GM12878 (cell line): ENCODE results near the gene LRRC3C. TPM values are rescaled to one million over a fixed set of nuclear protein-coding genes. Genes with fewer than 3 reads are reported as not detected.
A peak's percentile ranks its signal among the peaks of the same experiment; 100 is the strongest.

Experiments used
- BMI1 ChIP-seq: fragments of 450-650 bp; IDR thresholded peaks from 2 replicates; pipeline ENCODE4 v1.6.1; 2016; ENCODE audit warnings: mild to moderate bottlenecking, moderate library complexity, borderline replicate concordance
- CEBPB ChIP-seq, 2 experiments: fragments of 150-350 bp in 1 of 2; IDR thresholded peaks; 2 replicates each; pipeline ENCODE4 v1.6.1; 2012 to 2014; ENCODE audit warnings: low read depth in 2 of 2, low read length in 2 of 2, borderline replicate concordance in 1 of 2, inconsistent platforms in 1 of 2
- EP300 ChIP-seq, 2 experiments: fragments of 150-350 bp in 1 of 2; IDR thresholded peaks; 2 replicates each; pipeline ENCODE4 v1.6.1; 2011 to 2012; ENCODE audit warnings: low read depth in 2 of 2, low read length in 2 of 2, borderline replicate concordance in 1 of 2, improper control_type of control experiment in 1 of 2, inconsistent platforms in 1 of 2; ENCODE audit not compliant: control insufficient read depth in 1 of 2
- IKZF1 ChIP-seq: fragments of 450-650 bp; conservative IDR thresholded peaks from 2 replicates; pipeline ENCODE4 v1.6.1; 2017; ENCODE audit warnings: antibody characterized with exemption, mild to moderate bottlenecking
- KLF5 ChIP-seq: fragments of 450-650 bp; IDR thresholded peaks from 2 replicates; pipeline ENCODE4 v1.6.1; 2014; ENCODE audit warnings: mild to moderate bottlenecking; ENCODE audit not compliant: partially characterized antibody
- NR2C2 ChIP-seq: IDR thresholded peaks from 2 replicates; pipeline ENCODE4 v1.6.1; 2011; ENCODE audit warnings: borderline replicate concordance, low read depth; ENCODE audit not compliant: control insufficient read depth, insufficient read length
- POU2F2 ChIP-seq: IDR thresholded peaks from 3 replicates; pipeline ENCODE4 v1.6.1; 2011; ENCODE audit warnings: low read depth, mild to moderate bottlenecking, low read length, borderline replicate concordance
- RBBP5 ChIP-seq: fragments of 200-600 bp; sonication (generic); conservative IDR thresholded peaks from 2 replicates; pipeline ENCODE4 v1.6.1; 2016
- SIN3A ChIP-seq: IDR thresholded peaks from 2 replicates; pipeline ENCODE4 v1.6.1; 2012; ENCODE audit warnings: low read depth, low read length, improper control_type of control experiment
- ZNF217 ChIP-seq: fragments of 450-650 bp; IDR thresholded peaks from 2 replicates; pipeline ENCODE4 v1.6.1; 2017; ENCODE audit warnings: antibody characterized with exemption, mild to moderate bottlenecking
- ZNF384 ChIP-seq: IDR thresholded peaks from 2 replicates; pipeline ENCODE4 v1.6.1; 2012; ENCODE audit warnings: low read depth, mild to moderate bottlenecking, low read length, improper control_type of control experiment, borderline replicate concordance
- polyA plus RNA-seq, 11 experiments: library from polyadenylated mRNA; depleted of rRNA in 4 of 11; unstranded in 6 of 11; stranded (reverse) in 5 of 11; fragments of >200 nt; fragmentation: Nextera tagmentation in 4 of 11; fragmentation: Illumina TruSeq in 1 of 11; extraction: Ambion mirVana in 4 of 11; extraction: Trizol in 1 of 11; gene quantifications; 1 replicate in 1 of 11; 2 replicates in 10 of 11; pipeline versions ENCODE4 v1.2.1 to v1.2.3, GENCODE V29; 2011 to 2016; ENCODE audit warnings: inconsistent platforms in 2 of 11, missing spikeins in 2 of 11, low read depth in 1 of 11
- total RNA-seq, 4 experiments: library from RNA; depleted of rRNA in 3 of 4; stranded (reverse); fragments of >200 nt in 3 of 4; fragmentation: Illumina TruSeq in 1 of 4; extraction: Trizol in 1 of 4; gene quantifications; 2 replicates each; pipeline versions ENCODE4 v1.2.1 to v1.2.3, GENCODE V29; 2013 to 2021
- TF ChIP-seq, protein P1 (sequence below): fragments of 450-650 bp; formaldehyde crosslinking; IDR thresholded peaks from 2 replicates; pipeline ENCODE4 v1.4.0; 2020; ENCODE audit warnings: mild to moderate bottlenecking, moderate library complexity
- TF ChIP-seq, protein P2 (sequence below): fragments of 450-650 bp; IDR thresholded peaks from 2 replicates; pipeline ENCODE4 v1.6.1; 2014; ENCODE audit warnings: mild to moderate bottlenecking
- TF ChIP-seq, protein P3 (sequence below): IDR thresholded peaks from 2 replicates; pipeline ENCODE4 v1.6.1; 2012; ENCODE audit warnings: improper control_type of control experiment, low read depth, low read length; ENCODE audit not compliant: insufficient replicate concordance
- TF ChIP-seq, protein P4 (sequence below): fragments of 450-650 bp; IDR thresholded peaks from 2 replicates; pipeline ENCODE4 v1.6.1; 2017; ENCODE audit warnings: antibody characterized with exemption, mild to moderate bottlenecking, moderate library complexity

The LRRC3C gene
- total and polyA plus RNA-seq, 10 of the 15 experiments (the other 5 are each of a cell fraction or from before 2014, with no cell fraction given) = not detected

DNA sequence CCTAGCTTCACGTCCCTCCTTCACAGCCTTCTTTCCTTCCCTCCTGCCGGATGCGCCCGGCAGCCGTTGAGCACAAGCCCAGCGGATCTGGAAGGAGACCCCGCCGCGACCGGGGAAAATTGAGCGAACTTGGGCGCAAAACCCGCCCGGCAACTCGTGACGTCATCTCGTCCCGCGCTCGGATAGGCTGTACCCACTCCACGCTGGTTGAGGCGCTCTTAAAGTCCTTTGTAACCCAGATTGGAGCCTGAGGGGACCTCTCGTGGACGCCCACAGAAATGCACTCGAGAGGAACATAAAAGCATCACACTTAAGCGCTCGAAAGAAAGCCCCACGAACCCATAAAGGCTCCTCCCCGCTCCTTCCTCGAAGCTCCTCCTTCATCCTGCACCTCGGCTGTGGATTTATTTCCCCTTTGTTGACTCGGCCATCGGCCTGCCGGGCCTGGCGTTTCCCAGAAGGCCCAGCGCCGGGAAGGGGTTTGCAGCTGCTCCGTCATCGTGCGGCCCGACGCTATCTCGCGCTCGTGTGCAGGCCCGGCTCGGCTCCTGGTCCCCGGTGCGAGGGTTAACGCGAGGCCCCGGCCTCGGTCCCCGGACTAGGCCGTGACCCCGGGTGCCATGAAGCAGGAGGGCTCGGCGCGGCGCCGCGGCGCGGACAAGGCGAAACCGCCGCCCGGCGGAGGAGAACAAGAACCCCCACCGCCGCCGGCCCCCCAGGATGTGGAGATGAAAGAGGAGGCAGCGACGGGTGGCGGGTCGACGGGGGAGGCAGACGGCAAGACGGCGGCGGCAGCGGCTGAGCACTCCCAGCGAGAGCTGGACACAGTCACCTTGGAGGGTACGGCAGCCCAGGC, 53.0 kb downstream of the LRRC3C start, which contains the start of gene PSMD3 (continued):
- TF ChIP-seq, protein P1, sequence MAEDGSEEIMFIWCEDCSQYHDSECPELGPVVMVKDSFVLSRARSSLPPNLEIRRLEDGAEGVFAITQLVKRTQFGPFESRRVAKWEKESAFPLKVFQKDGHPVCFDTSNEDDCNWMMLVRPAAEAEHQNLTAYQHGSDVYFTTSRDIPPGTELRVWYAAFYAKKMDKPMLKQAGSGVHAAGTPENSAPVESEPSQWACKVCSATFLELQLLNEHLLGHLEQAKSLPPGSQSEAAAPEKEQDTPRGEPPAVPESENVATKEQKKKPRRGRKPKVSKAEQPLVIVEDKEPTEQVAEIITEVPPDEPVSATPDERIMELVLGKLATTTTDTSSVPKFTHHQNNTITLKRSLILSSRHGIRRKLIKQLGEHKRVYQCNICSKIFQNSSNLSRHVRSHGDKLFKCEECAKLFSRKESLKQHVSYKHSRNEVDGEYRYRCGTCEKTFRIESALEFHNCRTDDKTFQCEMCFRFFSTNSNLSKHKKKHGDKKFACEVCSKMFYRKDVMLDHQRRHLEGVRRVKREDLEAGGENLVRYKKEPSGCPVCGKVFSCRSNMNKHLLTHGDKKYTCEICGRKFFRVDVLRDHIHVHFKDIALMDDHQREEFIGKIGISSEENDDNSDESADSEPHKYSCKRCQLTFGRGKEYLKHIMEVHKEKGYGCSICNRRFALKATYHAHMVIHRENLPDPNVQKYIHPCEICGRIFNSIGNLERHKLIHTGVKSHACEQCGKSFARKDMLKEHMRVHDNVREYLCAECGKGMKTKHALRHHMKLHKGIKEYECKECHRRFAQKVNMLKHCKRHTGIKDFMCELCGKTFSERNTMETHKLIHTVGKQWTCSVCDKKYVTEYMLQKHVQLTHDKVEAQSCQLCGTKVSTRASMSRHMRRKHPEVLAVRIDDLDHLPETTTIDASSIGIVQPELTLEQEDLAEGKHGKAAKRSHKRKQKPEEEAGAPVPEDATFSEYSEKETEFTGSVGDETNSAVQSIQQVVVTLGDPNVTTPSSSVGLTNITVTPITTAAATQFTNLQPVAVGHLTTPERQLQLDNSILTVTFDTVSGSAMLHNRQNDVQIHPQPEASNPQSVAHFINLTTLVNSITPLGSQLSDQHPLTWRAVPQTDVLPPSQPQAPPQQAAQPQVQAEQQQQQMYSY (CRISPR knock-in tag) = no peak
- TF ChIP-seq EP300 (IDR thresholded peaks at IDR 0.05; ENCODE audit: borderline replicate concordance in 1 of 2, control insufficient read depth in 1 of 2, low read depth in 2 of 2, low read length in 2 of 2) = peak; percentile 21 to 44; a peak in 1 of 4 replicates
- peak; percentile 81 for TF ChIP-seq RBBP5
- no peak for TF ChIP-seq BMI1
- TF ChIP-seq ZNF384 = no peak
- TF ChIP-seq, protein P2, sequence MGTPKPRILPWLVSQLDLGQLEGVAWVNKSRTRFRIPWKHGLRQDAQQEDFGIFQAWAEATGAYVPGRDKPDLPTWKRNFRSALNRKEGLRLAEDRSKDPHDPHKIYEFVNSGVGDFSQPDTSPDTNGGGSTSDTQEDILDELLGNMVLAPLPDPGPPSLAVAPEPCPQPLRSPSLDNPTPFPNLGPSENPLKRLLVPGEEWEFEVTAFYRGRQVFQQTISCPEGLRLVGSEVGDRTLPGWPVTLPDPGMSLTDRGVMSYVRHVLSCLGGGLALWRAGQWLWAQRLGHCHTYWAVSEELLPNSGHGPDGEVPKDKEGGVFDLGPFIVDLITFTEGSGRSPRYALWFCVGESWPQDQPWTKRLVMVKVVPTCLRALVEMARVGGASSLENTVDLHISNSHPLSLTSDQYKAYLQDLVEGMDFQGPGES = peak; percentile 40
- TF ChIP-seq IKZF1 = peak; percentile 96
- peak; percentile 58 for TF ChIP-seq KLF5
- TF ChIP-seq, protein P3, sequence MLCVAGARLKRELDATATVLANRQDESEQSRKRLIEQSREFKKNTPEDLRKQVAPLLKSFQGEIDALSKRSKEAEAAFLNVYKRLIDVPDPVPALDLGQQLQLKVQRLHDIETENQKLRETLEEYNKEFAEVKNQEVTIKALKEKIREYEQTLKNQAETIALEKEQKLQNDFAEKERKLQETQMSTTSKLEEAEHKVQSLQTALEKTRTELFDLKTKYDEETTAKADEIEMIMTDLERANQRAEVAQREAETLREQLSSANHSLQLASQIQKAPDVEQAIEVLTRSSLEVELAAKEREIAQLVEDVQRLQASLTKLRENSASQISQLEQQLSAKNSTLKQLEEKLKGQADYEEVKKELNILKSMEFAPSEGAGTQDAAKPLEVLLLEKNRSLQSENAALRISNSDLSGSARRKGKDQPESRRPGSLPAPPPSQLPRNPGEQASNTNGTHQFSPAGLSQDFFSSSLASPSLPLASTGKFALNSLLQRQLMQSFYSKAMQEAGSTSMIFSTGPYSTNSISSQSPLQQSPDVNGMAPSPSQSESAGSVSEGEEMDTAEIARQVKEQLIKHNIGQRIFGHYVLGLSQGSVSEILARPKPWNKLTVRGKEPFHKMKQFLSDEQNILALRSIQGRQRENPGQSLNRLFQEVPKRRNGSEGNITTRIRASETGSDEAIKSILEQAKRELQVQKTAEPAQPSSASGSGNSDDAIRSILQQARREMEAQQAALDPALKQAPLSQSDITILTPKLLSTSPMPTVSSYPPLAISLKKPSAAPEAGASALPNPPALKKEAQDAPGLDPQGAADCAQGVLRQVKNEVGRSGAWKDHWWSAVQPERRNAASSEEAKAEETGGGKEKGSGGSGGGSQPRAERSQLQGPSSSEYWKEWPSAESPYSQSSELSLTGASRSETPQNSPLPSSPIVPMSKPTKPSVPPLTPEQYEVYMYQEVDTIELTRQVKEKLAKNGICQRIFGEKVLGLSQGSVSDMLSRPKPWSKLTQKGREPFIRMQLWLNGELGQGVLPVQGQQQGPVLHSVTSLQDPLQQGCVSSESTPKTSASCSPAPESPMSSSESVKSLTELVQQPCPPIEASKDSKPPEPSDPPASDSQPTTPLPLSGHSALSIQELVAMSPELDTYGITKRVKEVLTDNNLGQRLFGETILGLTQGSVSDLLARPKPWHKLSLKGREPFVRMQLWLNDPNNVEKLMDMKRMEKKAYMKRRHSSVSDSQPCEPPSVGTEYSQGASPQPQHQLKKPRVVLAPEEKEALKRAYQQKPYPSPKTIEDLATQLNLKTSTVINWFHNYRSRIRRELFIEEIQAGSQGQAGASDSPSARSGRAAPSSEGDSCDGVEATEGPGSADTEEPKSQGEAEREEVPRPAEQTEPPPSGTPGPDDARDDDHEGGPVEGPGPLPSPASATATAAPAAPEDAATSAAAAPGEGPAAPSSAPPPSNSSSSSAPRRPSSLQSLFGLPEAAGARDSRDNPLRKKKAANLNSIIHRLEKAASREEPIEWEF = peak; percentile 100
- TF ChIP-seq POU2F2 = peak; percentile 73; the same call in 2 of the 3 replicates
- TF ChIP-seq NR2C2 = peak; percentile 99
- no peak for TF ChIP-seq ZNF217
- TF ChIP-seq SIN3A = peak; percentile 85
- TF ChIP-seq, protein P4, sequence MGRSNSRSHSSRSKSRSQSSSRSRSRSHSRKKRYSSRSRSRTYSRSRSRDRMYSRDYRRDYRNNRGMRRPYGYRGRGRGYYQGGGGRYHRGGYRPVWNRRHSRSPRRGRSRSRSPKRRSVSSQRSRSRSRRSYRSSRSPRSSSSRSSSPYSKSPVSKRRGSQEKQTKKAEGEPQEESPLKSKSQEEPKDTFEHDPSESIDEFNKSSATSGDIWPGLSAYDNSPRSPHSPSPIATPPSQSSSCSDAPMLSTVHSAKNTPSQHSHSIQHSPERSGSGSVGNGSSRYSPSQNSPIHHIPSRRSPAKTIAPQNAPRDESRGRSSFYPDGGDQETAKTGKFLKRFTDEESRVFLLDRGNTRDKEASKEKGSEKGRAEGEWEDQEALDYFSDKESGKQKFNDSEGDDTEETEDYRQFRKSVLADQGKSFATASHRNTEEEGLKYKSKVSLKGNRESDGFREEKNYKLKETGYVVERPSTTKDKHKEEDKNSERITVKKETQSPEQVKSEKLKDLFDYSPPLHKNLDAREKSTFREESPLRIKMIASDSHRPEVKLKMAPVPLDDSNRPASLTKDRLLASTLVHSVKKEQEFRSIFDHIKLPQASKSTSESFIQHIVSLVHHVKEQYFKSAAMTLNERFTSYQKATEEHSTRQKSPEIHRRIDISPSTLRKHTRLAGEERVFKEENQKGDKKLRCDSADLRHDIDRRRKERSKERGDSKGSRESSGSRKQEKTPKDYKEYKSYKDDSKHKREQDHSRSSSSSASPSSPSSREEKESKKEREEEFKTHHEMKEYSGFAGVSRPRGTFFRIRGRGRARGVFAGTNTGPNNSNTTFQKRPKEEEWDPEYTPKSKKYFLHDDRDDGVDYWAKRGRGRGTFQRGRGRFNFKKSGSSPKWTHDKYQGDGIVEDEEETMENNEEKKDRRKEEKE = no peak
- peak in 1 of 2 experiments; percentile 93; a peak in 1 of 4 replicates for TF ChIP-seq CEBPB (IDR thresholded peaks at IDR 0.05; ENCODE audit: borderline replicate concordance in 1 of 2, low read depth in 2 of 2, low read length in 2 of 2)
